ENCODE results near the gene GIPR. TPM values are rescaled to one million over a fixed set of nuclear protein-coding genes. Genes with fewer than 3 reads are reported as not detected.

Gene GIPR
- total and polyA plus RNA-seq, 10 of the 15 experiments (the other 5 are each of a cell fraction or from before 2014, with no cell fraction given) = 1.7 to 26.3 (median 13.7) TPM

DNA sequence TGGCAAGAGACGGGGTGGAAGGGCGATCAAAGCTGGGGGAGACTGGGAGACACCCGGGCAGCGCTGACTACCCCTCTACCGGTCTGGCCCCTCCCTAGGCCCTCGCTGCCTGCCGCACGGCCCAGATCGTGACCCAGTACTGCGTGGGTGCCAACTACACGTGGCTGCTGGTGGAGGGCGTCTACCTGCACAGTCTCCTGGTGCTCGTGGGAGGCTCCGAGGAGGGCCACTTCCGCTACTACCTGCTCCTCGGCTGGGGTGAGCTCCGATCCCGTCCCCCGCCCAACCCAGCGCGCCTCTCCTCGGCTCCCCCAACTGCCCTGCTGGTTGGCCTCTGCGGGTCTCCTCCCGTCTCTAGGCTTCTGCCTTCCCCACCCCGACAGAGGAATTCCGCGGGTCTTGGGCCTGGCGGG is 8.8 kb downstream of the GIPR start (continued):
- TF ChIP-seq, protein P1, sequence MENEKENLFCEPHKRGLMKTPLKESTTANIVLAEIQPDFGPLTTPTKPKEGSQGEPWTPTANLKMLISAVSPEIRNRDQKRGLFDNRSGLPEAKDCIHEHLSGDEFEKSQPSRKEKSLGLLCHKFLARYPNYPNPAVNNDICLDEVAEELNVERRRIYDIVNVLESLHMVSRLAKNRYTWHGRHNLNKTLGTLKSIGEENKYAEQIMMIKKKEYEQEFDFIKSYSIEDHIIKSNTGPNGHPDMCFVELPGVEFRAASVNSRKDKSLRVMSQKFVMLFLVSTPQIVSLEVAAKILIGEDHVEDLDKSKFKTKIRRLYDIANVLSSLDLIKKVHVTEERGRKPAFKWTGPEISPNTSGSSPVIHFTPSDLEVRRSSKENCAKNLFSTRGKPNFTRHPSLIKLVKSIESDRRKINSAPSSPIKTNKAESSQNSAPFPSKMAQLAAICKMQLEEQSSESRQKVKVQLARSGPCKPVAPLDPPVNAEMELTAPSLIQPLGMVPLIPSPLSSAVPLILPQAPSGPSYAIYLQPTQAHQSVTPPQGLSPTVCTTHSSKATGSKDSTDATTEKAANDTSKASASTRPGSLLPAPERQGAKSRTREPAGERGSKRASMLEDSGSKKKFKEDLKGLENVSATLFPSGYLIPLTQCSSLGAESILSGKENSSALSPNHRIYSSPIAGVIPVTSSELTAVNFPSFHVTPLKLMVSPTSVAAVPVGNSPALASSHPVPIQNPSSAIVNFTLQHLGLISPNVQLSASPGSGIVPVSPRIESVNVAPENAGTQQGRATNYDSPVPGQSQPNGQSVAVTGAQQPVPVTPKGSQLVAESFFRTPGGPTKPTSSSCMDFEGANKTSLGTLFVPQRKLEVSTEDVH (IDR thresholded peaks at IDR 0.05; ENCODE audit: low read depth, partially characterized antibody) = no peak
- TF ChIP-seq RBBP5 (conservative IDR thresholded peaks at IDR 0.05) (no peak), POLR2A (IDR thresholded peaks at IDR 0.05; ENCODE audit: low read depth, low read length) (peak; percentile 65), TARDBP (IDR thresholded peaks at IDR 0.05; ENCODE audit: borderline replicate concordance) (no peak), BCLAF1 (IDR thresholded peaks at IDR 0.05) (no peak), ZNF274 (IDR thresholded peaks at IDR 0.05; ENCODE audit: insufficient read depth, insufficient read length) (no peak), BRCA1 (IDR thresholded peaks at IDR 0.05; ENCODE audit: low read depth, low read length) (no peak), IKZF1 (conservative IDR thresholded peaks at IDR 0.05) (0 out of 2 replicates have a peak, but pooled peaks have one; percentile 16), ZBTB40 (IDR thresholded peaks at IDR 0.05; ENCODE audit: borderline replicate concordance) (no peak), NFXL1 (IDR thresholded peaks at IDR 0.05; ENCODE audit: borderline replicate concordance) (no peak)
- TF ChIP-seq, protein P2, sequence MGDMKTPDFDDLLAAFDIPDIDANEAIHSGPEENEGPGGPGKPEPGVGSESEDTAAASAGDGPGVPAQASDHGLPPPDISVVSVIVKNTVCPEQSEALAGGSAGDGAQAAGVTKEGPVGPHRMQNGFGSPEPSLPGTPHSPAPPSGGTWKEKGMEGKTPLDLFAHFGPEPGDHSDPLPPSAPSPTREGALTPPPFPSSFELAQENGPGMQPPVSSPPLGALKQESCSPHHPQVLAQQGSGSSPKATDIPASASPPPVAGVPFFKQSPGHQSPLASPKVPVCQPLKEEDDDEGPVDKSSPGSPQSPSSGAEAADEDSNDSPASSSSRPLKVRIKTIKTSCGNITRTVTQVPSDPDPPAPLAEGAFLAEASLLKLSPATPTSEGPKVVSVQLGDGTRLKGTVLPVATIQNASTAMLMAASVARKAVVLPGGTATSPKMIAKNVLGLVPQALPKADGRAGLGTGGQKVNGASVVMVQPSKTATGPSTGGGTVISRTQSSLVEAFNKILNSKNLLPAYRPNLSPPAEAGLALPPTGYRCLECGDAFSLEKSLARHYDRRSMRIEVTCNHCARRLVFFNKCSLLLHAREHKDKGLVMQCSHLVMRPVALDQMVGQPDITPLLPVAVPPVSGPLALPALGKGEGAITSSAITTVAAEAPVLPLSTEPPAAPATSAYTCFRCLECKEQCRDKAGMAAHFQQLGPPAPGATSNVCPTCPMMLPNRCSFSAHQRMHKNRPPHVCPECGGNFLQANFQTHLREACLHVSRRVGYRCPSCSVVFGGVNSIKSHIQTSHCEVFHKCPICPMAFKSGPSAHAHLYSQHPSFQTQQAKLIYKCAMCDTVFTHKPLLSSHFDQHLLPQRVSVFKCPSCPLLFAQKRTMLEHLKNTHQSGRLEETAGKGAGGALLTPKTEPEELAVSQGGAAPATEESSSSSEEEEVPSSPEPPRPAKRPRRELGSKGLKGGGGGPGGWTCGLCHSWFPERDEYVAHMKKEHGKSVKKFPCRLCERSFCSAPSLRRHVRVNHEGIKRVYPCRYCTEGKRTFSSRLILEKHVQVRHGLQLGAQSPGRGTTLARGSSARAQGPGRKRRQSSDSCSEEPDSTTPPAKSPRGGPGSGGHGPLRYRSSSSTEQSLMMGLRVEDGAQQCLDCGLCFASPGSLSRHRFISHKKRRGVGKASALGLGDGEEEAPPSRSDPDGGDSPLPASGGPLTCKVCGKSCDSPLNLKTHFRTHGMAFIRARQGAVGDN (IDR thresholded peaks at IDR 0.05) = 0 out of 2 replicates have a peak, but pooled peaks have one; percentile 29
